ENCODE data around the gene RCOR2. TPM values are rescaled to one million over a fixed set of nuclear protein-coding genes. Genes with fewer than 3 reads are reported as not detected.
"Not testable (repeated sequence)": the region's sequence is repeated elsewhere in the genome, so short reads cannot be mapped to it uniquely, and the experiment has no call there.

The RCOR2 gene
- total RNA-seq (2021) (3.4 and 5.2 TPM in 2 replicates), Bru-seq, nascent RNA (percentile 16 among the genes with signal in this experiment), BruChase-seq, experiment 1, labeled RNA remaining after a 2-hour chase (percentile 22 among the genes with signal in this experiment), BruChase-seq, experiment 2, labeled RNA remaining after a 6-hour chase (percentile 33 among the genes with signal in this experiment)
- long read RNA-seq, partial matches to known transcripts = 0 of 3 reads
- long read RNA-seq, other reads (novel, unspliced or antisense) = 2 of 3 reads

- H3K79me2 ChIP-seq (ENCODE audit: low read depth) = no peaks in the 10 kb centered on the region
- ChIA-PET CTCF (interaction anchor here (1.1 to 2.0 kb wide), 2 partner anchors 18 to 29 kb away, joined by 9 to 18 read pairs; no protein-coding TSS in a partner anchor), POLR2A (ENCODE audit: unreplicated experiment) (interaction anchor here (0.7 kb wide), 1 partner anchor 15 kb away, joined by 3 read pairs; no protein-coding TSS in a partner anchor)
- intact Hi-C loops (cut with micrococcal nuclease; ENCODE audit: unreplicated experiment) = loop anchor here (5.0 kb wide), 1 partner anchor 45 kb away; no protein-coding TSS in a partner anchor
- 0 out of 2 replicates have a peak within 1 kb of the TSS, but pooled peaks have one; percentile 53 for H2AFZ ChIP-seq
- no peaks in the 10 kb centered on the region for H3K9me2 ChIP-seq (ENCODE audit: insufficient read depth)
- no peaks in the 10 kb centered on the region for H3K27me3 ChIP-seq (ENCODE audit: insufficient read depth, low read depth)
- no TSS peak for BruUV-seq (replicated peaks)
- H3K4me2 ChIP-seq = peak within 1 kb of the TSS; percentile 81
- no peaks in the 10 kb centered on the region for H3K9me3 ChIP-seq (ENCODE audit: insufficient read depth, low read depth)
- H3F3A ChIP-seq (ENCODE audit: insufficient read depth, low read depth) = peaks cover 41% of the 10 kb centered on the region
- H3K27ac ChIP-seq = no peak within 1 kb of the TSS
- DNase-seq = peak; percentile 62 to 83
- no peaks in the 10 kb centered on the region for H4K20me1 ChIP-seq (ENCODE audit: insufficient read depth)
- TF ChIP-seq CTCF (conservative IDR thresholded peaks at IDR 0.05) (no peak), EZH2 (IDR thresholded peaks at IDR 0.05; ENCODE audit: low read depth) (no peak)
- H3K4me1 ChIP-seq (replicated peaks; ENCODE audit: insufficient read depth) = peaks cover 42% of the 10 kb centered on the region
- H3K36me3 ChIP-seq (ENCODE audit: low read depth) = no peaks in the 10 kb centered on the region
- H3K4me3 ChIP-seq = peak within 1 kb of the TSS; percentile 62
Observed at GRCh38 chr11:63916837-63917691, at the start of gene RCOR2. Gene RCOR2, minus strand, starts transcription at chr11:63917164. Its CDS starts 708 bp downstream, at chr11:63916456.

- TF ChIP-seq CTCF (conservative IDR thresholded peaks at IDR 0.05) = no peak
- TF ChIP-seq EZH2 (IDR thresholded peaks at IDR 0.05; ENCODE audit: low read depth) = no peak
- BruUV-seq (replicated peaks) = no TSS peak
- Histone ChIP-seq H4K20me1 (ENCODE audit: insufficient read depth) (no peaks in the 10 kb centered on the region), H3K9me2 (ENCODE audit: insufficient read depth) (no peaks in the 10 kb centered on the region), H3F3A (ENCODE audit: insufficient read depth, low read depth) (peaks cover 13% of the 10 kb centered on the region; the same call in 1 of the 2 replicates), H3K27ac (no peak overlapping the region), H3K4me3 (no peak overlapping the region), H3K79me2 (ENCODE audit: low read depth) (no peaks in the 10 kb centered on the region), H3K4me2 (no peak overlapping the region), H3K36me3 (ENCODE audit: low read depth) (no peaks in the 10 kb centered on the region), H3K27me3 (ENCODE audit: insufficient read depth, low read depth) (no peaks in the 10 kb centered on the region), H3K4me1 (replicated peaks; ENCODE audit: insufficient read depth) (no peaks in the 10 kb centered on the region), H3K9me3 (ENCODE audit: insufficient read depth, low read depth) (no peaks in the 10 kb centered on the region), H2AFZ (no peak overlapping the region)
- intact Hi-C loops (cut with micrococcal nuclease; ENCODE audit: unreplicated experiment) = no loop called here
- ChIA-PET POLR2A (ENCODE audit: unreplicated experiment) (interaction anchor here (0.6 kb wide), 2 partner anchors 178 to 319 kb away, joined by 3 to 4 read pairs; no protein-coding TSS in a partner anchor), CTCF (interaction anchor here (0.6 kb wide), 1 partner anchor 271 kb away, joined by 4 read pairs; no protein-coding TSS in a partner anchor)
- no peak for DNase-seq
Observed at GRCh38 chr11:63966444-63966843, 49.5 kb upstream of the RCOR2 start.

DNA sequence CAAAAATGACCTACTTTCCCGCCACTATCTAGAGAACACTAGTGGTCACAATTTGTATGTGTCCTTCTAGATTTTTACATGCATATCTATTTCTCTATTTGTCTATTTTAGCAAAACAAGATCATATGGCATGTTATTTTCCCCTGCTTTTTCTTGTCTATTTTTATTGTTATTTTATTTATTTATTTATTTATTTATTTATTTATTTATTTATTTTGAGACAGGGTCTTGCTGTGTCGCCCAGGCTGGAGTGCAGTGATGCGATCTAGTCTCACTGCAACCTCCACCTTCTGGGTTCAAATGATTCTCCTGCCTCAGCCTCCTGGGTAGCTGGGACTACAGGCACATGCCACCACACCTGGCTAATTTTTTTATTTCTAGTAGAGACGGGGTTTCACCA, 46.9 kb upstream of the RCOR2 start:
- H3K4me1 ChIP-seq (replicated peaks; ENCODE audit: insufficient read depth); H3K9me2 ChIP-seq (ENCODE audit: insufficient read depth); H3K27ac ChIP-seq; H3K79me2 ChIP-seq (ENCODE audit: low read depth); H4K20me1 ChIP-seq (ENCODE audit: insufficient read depth); H3K36me3 ChIP-seq (ENCODE audit: low read depth); H3K4me3 ChIP-seq; intact Hi-C loops (cut with micrococcal nuclease; ENCODE audit: unreplicated experiment); CTCF ChIA-PET; BruUV-seq (replicated peaks); H3K27me3 ChIP-seq (ENCODE audit: insufficient read depth, low read depth); H3K9me3 ChIP-seq (ENCODE audit: insufficient read depth, low read depth); DNase-seq; H3K4me2 ChIP-seq; H2AFZ ChIP-seq; POLR2A ChIA-PET (ENCODE audit: unreplicated experiment): not testable (repeated sequence)
- peaks cover 13% of the 10 kb centered on the region; the same call in 1 of the 2 replicates for H3F3A ChIP-seq (ENCODE audit: insufficient read depth, low read depth)
